AG09319 (cell line): ENCODE measurements around the gene NOP53.
"Not testable (repeated sequence)": the region's sequence is repeated elsewhere in the genome, so short reads cannot be mapped to it uniquely, and the experiment has no call there.

ENCODE experiments used
- DNase-seq: peaks from one replicate; pipeline ENCODE4 v3.0.0-alpha.2; 2010; ENCODE audit warnings: low read depth; ENCODE audit errors: extremely low read depth
- TF ChIP-seq, protein P1 (sequence below): IDR thresholded peaks from 2 replicates; pipeline ENCODE4 v1.5.1; 2011; ENCODE audit warnings: low read depth, mild to moderate bottlenecking, inconsistent platforms, low read length, moderate library complexity

NOP53 gene

DNA sequence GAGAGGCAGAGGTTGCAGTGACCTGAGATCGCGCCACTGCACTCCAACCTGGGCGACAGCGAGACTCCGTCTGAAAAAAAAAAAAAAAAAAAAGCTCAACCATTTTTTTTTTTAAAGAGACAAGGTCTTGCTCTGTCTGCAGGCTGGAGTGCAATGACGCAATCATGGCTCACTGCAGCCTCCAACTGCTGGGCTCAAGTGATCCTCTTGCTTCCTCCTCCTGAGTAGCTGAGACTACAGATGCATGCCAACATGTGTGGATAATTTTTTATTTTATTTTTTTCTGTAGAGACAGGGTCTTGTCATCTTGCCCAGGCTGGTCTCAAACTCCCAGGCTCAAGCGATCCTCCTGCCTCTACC, 21.8 kb upstream of the NOP53 start:
- TF ChIP-seq, protein P1, sequence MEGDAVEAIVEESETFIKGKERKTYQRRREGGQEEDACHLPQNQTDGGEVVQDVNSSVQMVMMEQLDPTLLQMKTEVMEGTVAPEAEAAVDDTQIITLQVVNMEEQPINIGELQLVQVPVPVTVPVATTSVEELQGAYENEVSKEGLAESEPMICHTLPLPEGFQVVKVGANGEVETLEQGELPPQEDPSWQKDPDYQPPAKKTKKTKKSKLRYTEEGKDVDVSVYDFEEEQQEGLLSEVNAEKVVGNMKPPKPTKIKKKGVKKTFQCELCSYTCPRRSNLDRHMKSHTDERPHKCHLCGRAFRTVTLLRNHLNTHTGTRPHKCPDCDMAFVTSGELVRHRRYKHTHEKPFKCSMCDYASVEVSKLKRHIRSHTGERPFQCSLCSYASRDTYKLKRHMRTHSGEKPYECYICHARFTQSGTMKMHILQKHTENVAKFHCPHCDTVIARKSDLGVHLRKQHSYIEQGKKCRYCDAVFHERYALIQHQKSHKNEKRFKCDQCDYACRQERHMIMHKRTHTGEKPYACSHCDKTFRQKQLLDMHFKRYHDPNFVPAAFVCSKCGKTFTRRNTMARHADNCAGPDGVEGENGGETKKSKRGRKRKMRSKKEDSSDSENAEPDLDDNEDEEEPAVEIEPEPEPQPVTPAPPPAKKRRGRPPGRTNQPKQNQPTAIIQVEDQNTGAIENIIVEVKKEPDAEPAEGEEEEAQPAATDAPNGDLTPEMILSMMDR: no peak
- DNase-seq: peak; percentile 83

DNA sequence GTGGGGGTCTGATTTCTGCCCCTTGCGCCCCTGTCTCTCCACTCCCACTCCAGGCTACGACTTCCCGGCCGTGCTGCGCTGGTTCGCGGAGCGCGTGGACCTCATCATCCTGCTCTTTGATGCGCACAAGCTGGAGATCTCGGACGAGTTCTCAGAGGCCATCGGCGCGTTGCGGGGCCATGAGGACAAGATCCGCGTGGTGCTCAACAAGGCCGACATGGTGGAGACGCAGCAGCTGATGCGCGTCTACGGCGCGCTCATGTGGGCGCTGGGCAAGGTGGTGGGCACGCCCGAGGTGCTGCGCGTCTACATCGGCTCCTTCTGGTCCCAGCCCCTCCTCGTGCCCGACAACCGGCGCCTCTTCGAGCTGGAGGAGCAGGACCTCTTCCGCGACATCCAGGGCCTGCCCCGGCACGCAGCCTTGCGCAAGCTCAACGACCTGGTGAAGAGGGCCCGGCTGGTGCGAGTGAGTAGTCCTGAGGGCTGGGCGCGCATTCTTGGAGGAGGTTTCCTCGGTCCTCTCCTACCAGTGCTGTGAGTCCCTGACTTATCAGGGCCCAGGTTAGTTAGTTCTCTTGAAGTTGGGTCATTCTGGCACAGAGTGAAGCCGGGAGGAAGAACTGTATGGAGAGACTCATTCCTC, 19.5 kb upstream of the NOP53 start:
- TF ChIP-seq, protein P1: no peak
- DNase-seq: no peak

DNA sequence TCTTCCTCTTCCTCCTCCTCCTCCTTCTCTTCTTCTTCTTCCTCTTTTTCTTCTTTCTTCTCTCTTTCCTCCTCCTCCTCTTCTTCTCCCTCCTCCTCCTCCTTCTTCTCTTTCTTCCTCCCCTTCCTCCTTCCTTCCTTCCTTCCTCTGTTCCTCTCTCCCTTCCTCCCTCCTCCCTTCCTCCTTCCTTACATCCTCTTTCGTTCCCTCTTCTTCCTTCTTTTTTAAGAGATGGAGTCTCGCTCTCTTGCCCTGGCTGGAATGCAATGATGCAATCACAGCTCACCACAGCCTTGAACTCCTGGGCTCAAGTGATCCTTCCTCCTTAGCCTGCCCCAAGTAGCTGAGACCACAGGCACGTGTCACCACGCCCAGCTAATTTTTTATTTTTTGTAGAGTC, 18.9 kb upstream of the NOP53 start:
- DNase-seq: no peak
- TF ChIP-seq, protein P1: no peak

DNA sequence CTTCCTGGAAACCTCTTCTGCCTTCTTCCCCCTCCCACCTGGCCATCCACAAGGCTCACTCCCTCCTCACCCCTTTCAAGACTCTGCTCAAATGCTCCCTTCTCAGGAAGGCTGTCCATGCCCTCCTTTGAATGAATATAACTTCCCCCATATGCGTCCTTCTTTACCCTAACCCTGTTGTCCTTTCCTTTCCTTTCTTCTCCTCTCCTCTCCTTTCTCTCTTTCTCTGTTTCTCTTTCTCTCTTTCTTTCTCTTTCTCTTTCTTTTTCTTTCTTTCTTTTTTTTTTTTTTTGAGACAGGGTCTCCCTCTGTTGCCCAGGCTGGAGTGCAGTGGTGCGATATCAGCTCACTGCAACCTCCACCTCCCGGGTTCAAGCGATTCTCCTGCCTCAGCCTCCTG, 17.1 kb upstream of the NOP53 start:
- not testable (repeated sequence) for DNase-seq

DNA sequence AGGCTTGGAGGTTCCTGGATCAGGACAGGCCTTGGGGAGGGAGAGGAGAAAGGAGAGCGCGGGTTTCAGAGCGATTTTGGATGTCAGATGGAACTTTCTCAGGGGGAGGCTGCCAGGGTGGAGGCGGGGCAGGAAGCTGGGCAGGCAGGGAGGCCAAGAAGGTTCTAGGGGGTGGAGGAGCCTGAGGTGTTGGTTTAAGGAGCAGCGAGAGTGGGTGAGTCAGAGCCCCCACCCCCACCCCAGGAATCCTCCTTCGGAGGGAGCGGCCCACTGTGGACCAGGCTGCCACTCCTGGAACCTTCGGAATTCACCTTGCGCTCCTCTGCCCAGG, 15.9 kb upstream of the NOP53 start:
- peak; percentile 63 for DNase-seq
- TF ChIP-seq, protein P1: no peak

DNA sequence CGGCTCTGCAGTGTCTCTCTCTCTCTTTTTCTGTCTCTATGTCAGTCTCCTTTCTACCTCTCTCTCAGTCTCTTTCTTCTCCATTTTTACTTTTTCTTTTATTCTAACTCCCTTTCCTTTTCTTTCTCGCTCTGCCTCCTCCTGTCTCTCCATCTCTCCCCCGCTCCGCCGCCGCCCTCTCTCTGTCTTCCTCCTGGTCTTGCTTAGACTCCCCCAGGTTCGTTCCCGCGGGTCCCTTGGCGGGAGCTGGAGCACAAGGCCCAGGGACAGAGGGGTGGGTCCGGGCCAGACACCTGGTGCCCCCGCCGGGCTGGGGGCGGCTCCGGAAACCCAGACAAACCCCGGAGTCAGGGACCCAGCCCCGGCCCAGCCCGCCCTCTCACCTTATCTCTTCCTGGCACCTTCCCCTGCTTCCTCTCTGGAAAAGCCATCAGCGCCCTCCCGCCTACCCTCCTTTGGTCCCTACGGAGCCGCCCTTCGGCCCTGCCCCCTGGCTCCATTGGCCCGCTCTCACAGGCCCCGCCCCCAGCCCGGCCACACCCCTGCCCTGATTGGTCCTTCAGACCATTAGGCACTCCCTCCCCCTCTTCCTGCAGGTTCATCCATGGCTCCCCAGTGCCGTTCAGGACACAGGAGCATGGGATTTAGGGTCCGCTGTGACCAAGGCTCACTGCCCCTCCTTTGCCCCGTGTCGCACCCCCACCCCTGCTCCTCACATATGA, 15.4 kb upstream of the NOP53 start:
- TF ChIP-seq, protein P1: no peak
- no peak for DNase-seq

DNA sequence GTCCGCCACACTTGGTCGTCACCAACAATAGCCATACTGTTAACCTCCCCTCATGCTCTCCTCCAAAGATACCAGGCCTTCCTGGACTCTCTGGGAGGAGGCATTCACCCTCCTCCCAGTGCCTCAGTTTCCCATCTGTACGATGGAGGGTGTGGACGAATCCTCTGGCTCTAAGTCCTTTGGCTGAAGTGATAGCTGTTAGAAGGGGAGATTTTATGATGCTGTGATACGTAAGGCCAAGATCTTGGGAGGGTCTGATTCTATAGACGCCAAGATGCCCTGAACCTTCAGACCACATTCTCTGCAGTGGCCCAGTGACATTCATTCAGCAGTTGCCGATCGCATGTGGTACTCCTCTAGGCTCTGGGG, 14.8 kb upstream of the NOP53 start:
- TF ChIP-seq, protein P1: no peak
- DNase-seq: no peak

DNA sequence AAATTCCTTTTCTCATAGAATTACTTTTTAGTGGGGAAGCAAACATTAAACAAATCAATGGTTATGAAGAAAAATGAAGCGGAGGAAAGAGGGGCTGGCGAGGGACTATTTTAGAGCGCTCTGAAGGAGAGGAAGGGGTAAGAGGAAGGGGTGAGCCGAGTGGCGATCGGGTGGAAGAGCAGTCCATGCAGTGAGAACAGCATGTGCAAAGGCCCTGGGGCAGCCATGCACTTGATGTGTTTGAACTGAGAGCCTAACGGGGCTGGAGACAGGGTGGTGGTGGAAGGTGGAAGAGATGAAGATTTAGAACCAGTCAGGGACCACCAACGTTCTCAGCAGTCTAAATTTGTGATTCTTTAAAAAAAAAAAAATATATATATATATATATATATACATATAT, 14.4 kb upstream of the NOP53 start:
- no peak for DNase-seq
- TF ChIP-seq, protein P1: no peak
